Stimulated activated naive CD8-positive, alpha-beta T cell treated with anti-CD3 and anti-CD28 coated beads, Interleukin-15, Interleukin-2, amounts not matched to agents 100 U/mL and 50 U/mL, for 24 hours (primary cell): ENCODE data around the gene IZUMO4.

Experiments used
- ATAC-seq: fragments of 150-1000 bp; cut with Tn5 transposase; one replicate; pipeline ENCODE4 v1.10.0; 2021
- DNase-seq: peaks from one replicate; pipeline ENCODE4 v3.0.0; 2021

IZUMO4 gene

GRCh38 chr19:2059422-2060201 is 37.1 kb upstream of the IZUMO4 start:
- ATAC-seq (no peak), DNase-seq (no peak)

GRCh38 chr19:2060884-2061494 is 35.7 kb upstream of the IZUMO4 start:
- peak; percentile 56 for ATAC-seq
- DNase-seq = no peak

GRCh38 chr19:2061495-2062388 is 35.0 kb upstream of the IZUMO4 start:
- DNase-seq (peak; percentile 100), ATAC-seq (peak; percentile 89)

GRCh38 chr19:2062389-2062729 is 34.4 kb upstream of the IZUMO4 start:
- no peak for ATAC-seq
- no peak for DNase-seq

GRCh38 chr19:2062770-2063169 is 33.9 kb upstream of the IZUMO4 start:
- no peak for ATAC-seq
- DNase-seq = no peak

- DNase-seq (no peak), ATAC-seq (no peak)
Measured at GRCh38 chr19:2063824-2064223, 32.9 kb upstream of the IZUMO4 start.

GRCh38 chr19:2064395-2064787 is 32.3 kb upstream of the IZUMO4 start:
- DNase-seq = no peak
- no peak for ATAC-seq

- ATAC-seq = no peak
- no peak for DNase-seq
Measured at GRCh38 chr19:2064788-2065524, 31.8 kb upstream of the IZUMO4 start.

GRCh38 chr19:2070436-2070827 is 26.3 kb upstream of the IZUMO4 start:
- ATAC-seq (no peak), DNase-seq (no peak)

GRCh38 chr19:2070986-2071673 is 25.6 kb upstream of the IZUMO4 start:
- DNase-seq = no peak
- ATAC-seq = no peak

- ATAC-seq (no peak), DNase-seq (no peak)
Measured at GRCh38 chr19:2072757-2073551, 23.8 kb upstream of the IZUMO4 start.

GRCh38 chr19:2076526-2076944 is 20.2 kb upstream of the IZUMO4 start:
- ATAC-seq = no peak
- no peak for DNase-seq

- DNase-seq = no peak
- ATAC-seq = no peak
Measured at GRCh38 chr19:2077398-2077797, 19.3 kb upstream of the IZUMO4 start.

- DNase-seq (no peak), ATAC-seq (no peak)
Measured at GRCh38 chr19:2077833-2078619, 18.7 kb upstream of the IZUMO4 start.

GRCh38 chr19:2079076-2079864 is 17.4 kb upstream of the IZUMO4 start:
- ATAC-seq (no peak), DNase-seq (no peak)

GRCh38 chr19:2079865-2080301 is 16.8 kb upstream of the IZUMO4 start:
- ATAC-seq (no peak), DNase-seq (no peak)

GRCh38 chr19:2080336-2080988 is 16.3 kb upstream of the IZUMO4 start:
- no peak for DNase-seq
- no peak for ATAC-seq
